H9 (cell line): Measurements from ENCODE around the gene PSMB1. TPM values are rescaled to one million over a fixed set of nuclear protein-coding genes. Genes with fewer than 3 reads are reported as not detected.

Experiments
- DNase-seq: peaks from one replicate; pipeline ENCODE4 v3.0.0-alpha.2; 2017
- H2AFZ ChIP-seq: one replicate; pipeline ENCODE4 v1.6.1; 2013; ENCODE audit warnings: mild to moderate bottlenecking, low read length, control low read depth, moderate library complexity
- H2AK5ac ChIP-seq: 2 replicates; pipeline ENCODE4 v1.6.1; 2013; ENCODE audit warnings: low read length, control low read depth, mixed read lengths; ENCODE audit not compliant: insufficient read length
- H2BK120ac ChIP-seq: one replicate; pipeline ENCODE4 v1.6.1; 2013; ENCODE audit warnings: low read depth, mild to moderate bottlenecking, low read length, control low read depth, inconsistent platforms; ENCODE audit not compliant: poor library complexity, severe bottlenecking
- H2BK12ac ChIP-seq: 2 replicates; pipeline ENCODE4 v1.6.1; 2013; ENCODE audit warnings: low read length, control low read depth, mixed read lengths, low read depth; ENCODE audit not compliant: insufficient read length
- H2BK15ac ChIP-seq: 2 replicates; pipeline ENCODE4 v1.6.1; 2013; ENCODE audit warnings: low read depth, low read length, control low read depth
- H2BK20ac ChIP-seq: one replicate; pipeline ENCODE4 v1.6.1; 2013; ENCODE audit warnings: low read depth, mild to moderate bottlenecking, low read length, control low read depth, inconsistent platforms; ENCODE audit not compliant: poor library complexity, severe bottlenecking
- H2BK5ac ChIP-seq: 2 replicates; pipeline ENCODE4 v1.6.1; 2013; ENCODE audit warnings: low read length, control low read depth, mixed read lengths; ENCODE audit not compliant: insufficient read length
- H3K14ac ChIP-seq: 2 replicates; pipeline ENCODE4 v1.6.1; 2013; ENCODE audit warnings: low read length, control low read depth; ENCODE audit not compliant: insufficient read depth
- H3K18ac ChIP-seq: 2 replicates; pipeline ENCODE4 v1.6.1; 2013; ENCODE audit warnings: low read depth, mild to moderate bottlenecking, mixed read lengths, low read length, control low read depth; ENCODE audit not compliant: insufficient read length
- H3K23ac ChIP-seq: 2 replicates; pipeline ENCODE4 v1.6.1; 2013; ENCODE audit warnings: low read length, control low read depth, mixed read lengths, low read depth; ENCODE audit not compliant: insufficient read length
- H3K23me2 ChIP-seq: 2 replicates; pipeline ENCODE4 v1.6.1; 2013; ENCODE audit warnings: low read depth, mild to moderate bottlenecking, mixed read lengths, low read length, control low read depth; ENCODE audit not compliant: insufficient read length, poor library complexity, severe bottlenecking
- H3K27ac ChIP-seq: 2 replicates; pipeline ENCODE4 v1.5.1; 2013; ENCODE audit warnings: low read length, control low read depth, mixed read lengths, low read depth; ENCODE audit not compliant: insufficient read length
- H3K27me3 ChIP-seq: 2 replicates; pipeline ENCODE4 v1.6.1; 2013; ENCODE audit warnings: low read length, control low read depth, inconsistent platforms; ENCODE audit not compliant: insufficient read depth
- H3K4ac ChIP-seq: 2 replicates; pipeline ENCODE4 v1.6.1; 2013; ENCODE audit warnings: low read depth, mild to moderate bottlenecking, control low read depth, inconsistent platforms, low read length, moderate library complexity
- H3K4me1 ChIP-seq: 2 replicates; pipeline ENCODE4 v1.6.1; 2013; ENCODE audit warnings: low read length, control low read depth, inconsistent platforms; ENCODE audit not compliant: insufficient read depth
- H3K4me2 ChIP-seq: 2 replicates; pipeline ENCODE4 v1.6.1; 2013; ENCODE audit warnings: low read length, control low read depth, mixed read lengths; ENCODE audit not compliant: insufficient read length, insufficient read depth
- H3K56ac ChIP-seq: 2 replicates; pipeline ENCODE4 v1.6.1; 2013; ENCODE audit warnings: low read depth, mild to moderate bottlenecking, mixed read lengths, low read length, control low read depth; ENCODE audit not compliant: insufficient read length
- H3K79me1 ChIP-seq: 2 replicates; pipeline ENCODE4 v1.6.1; 2013; ENCODE audit warnings: low read depth, mild to moderate bottlenecking, moderate library complexity, low read length, control low read depth, inconsistent platforms; ENCODE audit not compliant: insufficient read depth, poor library complexity, severe bottlenecking
- H3K79me2 ChIP-seq: 2 replicates; pipeline ENCODE4 v1.6.1; 2013; ENCODE audit warnings: low read length, control low read depth, inconsistent platforms; ENCODE audit not compliant: insufficient read depth
- H3K9ac ChIP-seq: 2 replicates; pipeline ENCODE4 v1.6.1; 2013; ENCODE audit warnings: low read length, control low read depth, mixed read lengths; ENCODE audit not compliant: insufficient read length; ENCODE audit errors: extremely low read depth
- H3K9me3 ChIP-seq: one replicate; pipeline ENCODE4 v1.6.1; 2013; ENCODE audit warnings: low read depth, low read length, inconsistent platforms; ENCODE audit not compliant: control insufficient read depth
- H3T11ph ChIP-seq: one replicate; pipeline ENCODE4 v1.6.1; 2013; ENCODE audit warnings: mild to moderate bottlenecking, low read length, control low read depth, inconsistent platforms
- H4K20me1 ChIP-seq: one replicate; pipeline ENCODE4 v1.6.1; 2013; ENCODE audit not compliant: control insufficient read depth, insufficient read length, insufficient read depth
- H4K5ac ChIP-seq: 2 replicates; pipeline ENCODE4 v1.6.1; 2013; ENCODE audit warnings: low read depth, mild to moderate bottlenecking, mixed read lengths, low read length, control low read depth; ENCODE audit not compliant: insufficient read length
- H4K8ac ChIP-seq: replicated peaks from 2 replicates; pipeline ENCODE4 v1.6.1; 2013; ENCODE audit warnings: low read length, control low read depth, mixed read lengths, low read depth; ENCODE audit not compliant: insufficient read length
- H4K91ac ChIP-seq: 2 replicates; pipeline ENCODE4 v1.6.1; 2013; ENCODE audit warnings: low read depth, mild to moderate bottlenecking, moderate library complexity, mixed read lengths, low read length, control low read depth; ENCODE audit not compliant: insufficient read length
- H3K27ac Mint-ChIP-seq, 3 experiments: 2 replicates in 2 of 3; 3 replicates in 1 of 3; pipeline ENCODE4 v1.8.0; 2020 to 2021; ENCODE audit warnings: mixed read lengths in 3 of 3, mild to moderate bottlenecking in 1 of 3, moderate library complexity in 1 of 3
- H3K27me3 Mint-ChIP-seq: 2 replicates; pipeline ENCODE4 v1.8.0; 2021; ENCODE audit warnings: low read depth, mild to moderate bottlenecking, moderate library complexity, mixed read lengths
- H3K36me3 Mint-ChIP-seq, 3 experiments: 2 replicates in 2 of 3; 3 replicates in 1 of 3; pipeline ENCODE4 v1.8.0; 2020 to 2021; ENCODE audit warnings: low read depth in 3 of 3, mixed read lengths in 3 of 3; ENCODE audit not compliant: insufficient read depth in 1 of 3
- H3K4me1 Mint-ChIP-seq, 2 experiments: 2 replicates each; pipeline ENCODE4 v1.8.0; 2020; ENCODE audit warnings: mixed read lengths in 2 of 2
- H3K4me3 Mint-ChIP-seq, 2 experiments: 2 replicates in 1 of 2; 3 replicates in 1 of 2; pipeline ENCODE4 v1.8.0; 2020 to 2021; ENCODE audit warnings: mild to moderate bottlenecking in 2 of 2, mixed read lengths in 2 of 2, moderate library complexity in 1 of 2
- H3K9me3 Mint-ChIP-seq, 2 experiments: 2 replicates in 1 of 2; 3 replicates in 1 of 2; pipeline ENCODE4 v1.8.0; 2020; ENCODE audit warnings: mild to moderate bottlenecking in 2 of 2, mixed read lengths in 2 of 2, moderate library complexity in 1 of 2
- WGBS: extraction: QIAGEN DNeasy Blood & Tissue Kit; methylation state at CpG from one replicate; pipeline ENCODE4 v1.1.7; 2013; ENCODE audit warnings: missing lambda C conversion rate, low lambda C conversion rate, mixed read lengths; ENCODE audit not compliant: insufficient read length; ENCODE audit errors: extremely low coverage; 5-methylcytosine and 5-hydroxymethylcytosine counted together
- total RNA-seq: library from RNA; stranded (reverse); gene quantifications from 2 replicates; pipeline ENCODE4 v1.2.1, GENCODE V29; 2021
- TF ChIP-seq, protein P1 (sequence below): fragments of 200-600 bp; sonication (generic); conservative IDR thresholded peaks from 3 replicates; pipeline ENCODE4 v1.8.0; 2021; ENCODE audit warnings: antibody characterized with exemption, mild to moderate bottlenecking

The PSMB1 gene
- total RNA-seq, 1 experiment from 2014 or later: 245 TPM

DNA sequence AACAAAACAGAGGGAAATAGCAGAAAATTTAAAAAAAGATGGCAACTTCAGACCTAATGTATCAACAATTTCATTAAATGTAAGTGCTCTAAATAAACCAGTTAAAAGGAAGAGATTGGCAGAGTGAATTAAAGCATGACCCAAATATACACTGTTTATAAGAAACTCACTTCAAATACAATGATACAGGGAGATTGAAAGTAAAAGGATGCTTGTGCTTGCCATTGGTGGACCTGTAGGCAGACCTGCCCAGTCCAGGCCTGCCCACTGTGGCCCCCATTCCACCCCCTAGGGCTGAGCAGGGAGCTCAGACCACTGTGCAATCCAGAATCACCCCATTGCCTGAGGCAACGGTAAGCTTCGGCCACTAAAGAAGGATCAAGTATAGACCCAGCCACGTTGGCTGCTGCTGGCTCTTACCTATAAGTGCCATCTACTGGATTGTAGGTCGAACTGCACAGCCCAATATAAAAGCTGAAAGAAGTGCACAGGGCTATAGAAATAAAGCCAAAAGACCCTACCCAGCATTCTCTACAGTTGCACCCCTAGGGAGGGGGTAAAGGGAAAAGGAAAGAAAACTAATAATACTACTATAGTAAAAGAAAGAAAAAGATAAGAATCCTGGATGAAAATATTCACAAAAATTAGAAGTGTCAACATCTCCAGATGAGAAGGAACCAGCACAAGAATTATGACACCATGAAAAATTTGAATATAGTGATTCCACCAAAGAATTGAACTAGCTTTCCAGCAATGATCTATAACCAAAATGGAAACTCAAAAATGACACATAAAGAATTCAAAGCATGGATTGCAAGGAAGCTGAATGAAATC is 36.1 kb downstream of the PSMB1 start:
- Mint-ChIP-seq H3K4me3 (no peak overlapping the region), H3K9me3 (peaks cover 5 to 12% of the 10 kb centered on the region in 2 experiments; a peak in 3 of 5 replicates), H3K27ac (no peak overlapping the region), H3K27me3 (peaks cover 3% of the 10 kb centered on the region), H3K4me1 (no peaks in the 10 kb centered on the region), H3K36me3 (peaks cover 0 to 8% (median 0%) of the 10 kb centered on the region in 3 experiments; a peak in 2 of 7 replicates)
- no peaks in the 10 kb centered on the region for H3K23me2 ChIP-seq
- H2BK120ac ChIP-seq: no peak overlapping the region
- H3K79me2 ChIP-seq: no peaks in the 10 kb centered on the region
- no peak overlapping the region for H2BK15ac ChIP-seq
- WGBS: no CpG with 5 or more reads among the region's 4 CpGs
- H2BK12ac ChIP-seq: no peak overlapping the region
- H2BK20ac ChIP-seq: no peak overlapping the region
- no peaks in the 10 kb centered on the region for H3K27me3 ChIP-seq
- no peak overlapping the region for H2AK5ac ChIP-seq
- no peak overlapping the region for H3K23ac ChIP-seq
- no peak overlapping the region for H3K27ac ChIP-seq
- no peak overlapping the region for H4K5ac ChIP-seq
- H3K56ac ChIP-seq: no peak overlapping the region
- no peak overlapping the region for H2AFZ ChIP-seq
- H3K9ac ChIP-seq: no peak overlapping the region
- H3K79me1 ChIP-seq: no peaks in the 10 kb centered on the region
- H3K9me3 ChIP-seq: no peaks in the 10 kb centered on the region
- DNase-seq: peak; percentile 69
- H3K18ac ChIP-seq: no peak overlapping the region
- no peak overlapping the region for H4K91ac ChIP-seq
- no peak overlapping the region for H3K4ac ChIP-seq
- H4K20me1 ChIP-seq: no peaks in the 10 kb centered on the region
- H3K4me1 ChIP-seq: no peaks in the 10 kb centered on the region
- TF ChIP-seq, protein P1, sequence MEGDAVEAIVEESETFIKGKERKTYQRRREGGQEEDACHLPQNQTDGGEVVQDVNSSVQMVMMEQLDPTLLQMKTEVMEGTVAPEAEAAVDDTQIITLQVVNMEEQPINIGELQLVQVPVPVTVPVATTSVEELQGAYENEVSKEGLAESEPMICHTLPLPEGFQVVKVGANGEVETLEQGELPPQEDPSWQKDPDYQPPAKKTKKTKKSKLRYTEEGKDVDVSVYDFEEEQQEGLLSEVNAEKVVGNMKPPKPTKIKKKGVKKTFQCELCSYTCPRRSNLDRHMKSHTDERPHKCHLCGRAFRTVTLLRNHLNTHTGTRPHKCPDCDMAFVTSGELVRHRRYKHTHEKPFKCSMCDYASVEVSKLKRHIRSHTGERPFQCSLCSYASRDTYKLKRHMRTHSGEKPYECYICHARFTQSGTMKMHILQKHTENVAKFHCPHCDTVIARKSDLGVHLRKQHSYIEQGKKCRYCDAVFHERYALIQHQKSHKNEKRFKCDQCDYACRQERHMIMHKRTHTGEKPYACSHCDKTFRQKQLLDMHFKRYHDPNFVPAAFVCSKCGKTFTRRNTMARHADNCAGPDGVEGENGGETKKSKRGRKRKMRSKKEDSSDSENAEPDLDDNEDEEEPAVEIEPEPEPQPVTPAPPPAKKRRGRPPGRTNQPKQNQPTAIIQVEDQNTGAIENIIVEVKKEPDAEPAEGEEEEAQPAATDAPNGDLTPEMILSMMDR: peak; percentile 80
- H2BK5ac ChIP-seq: no peak overlapping the region
- no peak overlapping the region for H3K4me2 ChIP-seq
- no peak overlapping the region for H3K14ac ChIP-seq
- no peak overlapping the region for H4K8ac ChIP-seq
- H3T11ph ChIP-seq: no peak overlapping the region
